Cardiac fibroblast (primary cell): Measurements from ENCODE around the gene RFPL4AL1.
A peak's percentile ranks its signal among the peaks of the same experiment; 100 is the strongest.

Experiments
- DNase-seq, 2 donors: peaks; one replicate each; pipeline versions ENCODE4 v3.0.0 to v3.0.0-alpha.2; 2010; ENCODE audit warnings: low read depth in 2 of 2
- H3K4me3 ChIP-seq, 2 donors: replicated peaks in 1 of 2; 1 replicate in 1 of 2; 2 replicates in 1 of 2; pipeline ENCODE4 v1.5.1; 2011; ENCODE audit warnings: low read depth in 2 of 2, low read length in 2 of 2, mild to moderate bottlenecking in 2 of 2, moderate library complexity in 1 of 2
- TF ChIP-seq, protein P1 (sequence below): IDR thresholded peaks from one replicate; pipeline ENCODE4 v1.5.1; 2011; ENCODE audit warnings: low read depth, mild to moderate bottlenecking, low read length, inconsistent platforms

The RFPL4AL1 gene

DNA sequence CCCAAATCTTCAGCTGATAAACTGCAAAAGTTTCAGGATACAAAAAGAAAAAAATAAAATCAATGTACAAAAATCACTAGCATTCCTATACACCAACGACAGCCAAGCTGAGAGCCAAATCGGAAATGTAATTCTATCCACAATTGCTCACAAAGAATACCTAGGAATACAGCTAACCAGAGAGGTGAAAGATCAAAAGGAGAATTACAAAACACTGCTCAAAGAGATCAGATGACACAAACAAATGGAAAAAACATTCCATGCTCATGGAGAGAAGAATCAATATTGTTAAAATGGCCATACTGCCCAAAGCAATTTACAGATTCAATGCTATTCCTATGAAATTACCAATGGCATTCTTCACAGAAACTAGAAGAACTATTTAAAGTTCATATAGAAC is 33.4 kb downstream of the RFPL4AL1 start:
- no peak overlapping the region for H3K4me3 ChIP-seq
- TF ChIP-seq, protein P1, sequence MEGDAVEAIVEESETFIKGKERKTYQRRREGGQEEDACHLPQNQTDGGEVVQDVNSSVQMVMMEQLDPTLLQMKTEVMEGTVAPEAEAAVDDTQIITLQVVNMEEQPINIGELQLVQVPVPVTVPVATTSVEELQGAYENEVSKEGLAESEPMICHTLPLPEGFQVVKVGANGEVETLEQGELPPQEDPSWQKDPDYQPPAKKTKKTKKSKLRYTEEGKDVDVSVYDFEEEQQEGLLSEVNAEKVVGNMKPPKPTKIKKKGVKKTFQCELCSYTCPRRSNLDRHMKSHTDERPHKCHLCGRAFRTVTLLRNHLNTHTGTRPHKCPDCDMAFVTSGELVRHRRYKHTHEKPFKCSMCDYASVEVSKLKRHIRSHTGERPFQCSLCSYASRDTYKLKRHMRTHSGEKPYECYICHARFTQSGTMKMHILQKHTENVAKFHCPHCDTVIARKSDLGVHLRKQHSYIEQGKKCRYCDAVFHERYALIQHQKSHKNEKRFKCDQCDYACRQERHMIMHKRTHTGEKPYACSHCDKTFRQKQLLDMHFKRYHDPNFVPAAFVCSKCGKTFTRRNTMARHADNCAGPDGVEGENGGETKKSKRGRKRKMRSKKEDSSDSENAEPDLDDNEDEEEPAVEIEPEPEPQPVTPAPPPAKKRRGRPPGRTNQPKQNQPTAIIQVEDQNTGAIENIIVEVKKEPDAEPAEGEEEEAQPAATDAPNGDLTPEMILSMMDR = no peak
- no peak for DNase-seq

- DNase-seq = peak; percentile 44 to 77
- no peak overlapping the region for H3K4me3 ChIP-seq
- TF ChIP-seq, protein P1 = peak; percentile 43
These were observed 40.6 kb downstream of the RFPL4AL1 start for GRCh38 chr19:55809381-55810058.

- H3K4me3 ChIP-seq = no peak overlapping the region
- DNase-seq = no peak
- TF ChIP-seq, protein P1 = no peak
These were observed 42.4 kb downstream of the RFPL4AL1 start for GRCh38 chr19:55811340-55811739.

GRCh38 chr19:55812449-55812848 is 43.5 kb downstream of the RFPL4AL1 start:
- no peak overlapping the region for H3K4me3 ChIP-seq
- TF ChIP-seq, protein P1 = no peak
- DNase-seq = no peak

GRCh38 chr19:55813906-55814305 is 45.0 kb downstream of the RFPL4AL1 start:
- H3K4me3 ChIP-seq = no peak overlapping the region
- TF ChIP-seq, protein P1 = no peak
- no peak for DNase-seq

DNA sequence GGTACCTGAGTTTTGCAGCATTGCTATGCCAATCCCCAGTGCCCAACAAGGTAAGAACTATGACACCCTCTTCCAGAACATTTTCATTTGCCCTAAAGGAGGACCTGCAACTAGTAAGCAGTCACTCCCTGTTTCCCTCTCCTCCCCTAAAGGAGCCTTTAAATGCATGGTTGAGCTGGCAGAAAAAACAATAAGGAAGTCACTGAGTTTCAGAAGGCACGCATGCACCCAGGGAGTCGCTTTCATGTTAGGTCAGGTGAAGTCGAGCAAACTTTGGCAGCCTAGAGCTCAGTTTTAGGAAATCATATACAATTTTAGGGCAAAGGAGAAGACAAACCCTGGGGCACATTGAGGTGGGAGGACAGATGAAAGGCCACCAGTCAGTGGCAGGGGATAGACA is 51.1 kb downstream of the RFPL4AL1 start:
- DNase-seq = no peak
- TF ChIP-seq, protein P1 = no peak
- H3K4me3 ChIP-seq = no peak overlapping the region
